SK-MEL-5 (cell line): ENCODE measurements around the gene PTPRT. TPM values are rescaled to one million over a fixed set of nuclear protein-coding genes. Genes with fewer than 3 reads are reported as not detected.

Experiments used
- DNase-seq: peaks from one replicate; pipeline ENCODE4 v3.0.0-alpha.2; 2016; ENCODE audit warnings: low read depth, low spot score
- in situ Hi-C: cut with HindIII; loops from 2 replicates; pipeline ENCODE4 v1.10.0; 2016; ENCODE audit warnings: low sequenced_read_pairs, high pct_unique_total_duplicates, low pct_unique_long_range_greater_than_20kb
- total RNA-seq: library from RNA; depleted of rRNA; stranded (reverse); fragments of >200 nt; shearing (Covaris generic); gene quantifications from 2 replicates; pipeline ENCODE4 v1.2.3, GENCODE V29; 2014

PTPRT gene
- total RNA-seq, 1 experiment from 2014 or later, result not detected

GRCh38 chr20:43155366-43156100 is 34.2 kb downstream of the PTPRT start:
- in situ Hi-C loops, result no loop called here
- no peak for DNase-seq

- in situ Hi-C loops, result no loop called here
- no peak for DNase-seq
These were observed 37.8 kb downstream of the PTPRT start for GRCh38 chr20:43151901-43152300.

GRCh38 chr20:43151256-43151655 is 38.5 kb downstream of the PTPRT start:
- in situ Hi-C loops, result no loop called here
- no peak for DNase-seq

GRCh38 chr20:43140726-43141125 is 49.0 kb downstream of the PTPRT start:
- no peak for DNase-seq
- in situ Hi-C loops, result no loop called here

- in situ Hi-C loops, result no loop called here
- DNase-seq, result no peak
These were observed 51.5 kb downstream of the PTPRT start for GRCh38 chr20:43138061-43138770.

- no peak for DNase-seq
- in situ Hi-C loops, result no loop called here
These were observed 52.5 kb downstream of the PTPRT start for GRCh38 chr20:43137160-43137559.

GRCh38 chr20:43124241-43124640 is 65.5 kb downstream of the PTPRT start:
- in situ Hi-C loops, result no loop called here
- no peak for DNase-seq

GRCh38 chr20:43123180-43123579 is 66.5 kb downstream of the PTPRT start:
- DNase-seq, result no peak
- in situ Hi-C loops, result no loop called here

- in situ Hi-C loops, result no loop called here
- DNase-seq, result no peak
These were observed 70.0 kb downstream of the PTPRT start for GRCh38 chr20:43119720-43120119.

GRCh38 chr20:43102394-43102793 is 87.3 kb downstream of the PTPRT start:
- peak; percentile 29 for DNase-seq
- in situ Hi-C loops, result no loop called here

GRCh38 chr20:43096931-43097260 is 92.8 kb downstream of the PTPRT start:
- in situ Hi-C loops, result no loop called here
- DNase-seq, result no peak

- DNase-seq, result no peak
- in situ Hi-C loops, result no loop called here
These were observed 93.4 kb downstream of the PTPRT start for GRCh38 chr20:43096126-43096930.

GRCh38 chr20:43095034-43095433 is 94.7 kb downstream of the PTPRT start:
- in situ Hi-C loops, result no loop called here
- DNase-seq, result no peak

GRCh38 chr20:43092386-43093088 is 97.2 kb downstream of the PTPRT start:
- in situ Hi-C loops, result no loop called here
- no peak for DNase-seq

- in situ Hi-C loops, result no loop called here
- no peak for DNase-seq
These were observed 121.2 kb downstream of the PTPRT start for GRCh38 chr20:43068482-43068881.

GRCh38 chr20:43066125-43066524 is 123.6 kb downstream of the PTPRT start:
- in situ Hi-C loops, result no loop called here
- no peak for DNase-seq

- in situ Hi-C loops, result no loop called here
- no peak for DNase-seq
These were observed 124.4 kb downstream of the PTPRT start for GRCh38 chr20:43065299-43065698.

GRCh38 chr20:43058077-43058476 is 131.6 kb downstream of the PTPRT start:
- in situ Hi-C loops, result no loop called here
- DNase-seq, result no peak
